CD14-positive monocyte (primary cell): Measurements from ENCODE around the gene SLC28A1. TPM values are rescaled to one million over a fixed set of nuclear protein-coding genes. Genes with fewer than 3 reads are reported as not detected.

ENCODE experiments used
- DNase-seq, 3 donors: peaks; one replicate each; pipeline ENCODE4 v3.0.0-alpha.2; 2011 to 2022
- H2AFZ ChIP-seq: 2 replicates; pipeline ENCODE4 v1.6.0; 2012; ENCODE audit warnings: mild to moderate bottlenecking, low read depth, low read length, inconsistent platforms; ENCODE audit not compliant: insufficient read depth, poor library complexity, severe bottlenecking
- H3K27ac ChIP-seq, 2 donors: 1 replicate in 1 of 2; 2 replicates in 1 of 2; pipeline ENCODE4 v1.5.1; 2012 to 2013; ENCODE audit warnings: low read length in 2 of 2, control low read depth in 1 of 2, inconsistent platforms in 1 of 2, low read depth in 1 of 2, mild to moderate bottlenecking in 1 of 2
- H3K27me3 ChIP-seq, 2 donors: one replicate each; pipeline versions ENCODE4 v1.6.0 to v1.6.1; 2011 to 2013; ENCODE audit warnings: low read length in 2 of 2; ENCODE audit not compliant: control insufficient read depth in 2 of 2, insufficient read depth in 2 of 2
- H3K36me3 ChIP-seq, 2 donors: replicated peaks in 1 of 2; 1 replicate in 1 of 2; 2 replicates in 1 of 2; pipeline versions ENCODE4 v1.5.1 to v1.6.1; 2012 to 2013; ENCODE audit warnings: low read length in 2 of 2, control low read depth in 1 of 2, inconsistent platforms in 1 of 2, mild to moderate bottlenecking in 1 of 2; ENCODE audit not compliant: insufficient read depth in 2 of 2, control insufficient read depth in 1 of 2
- H3K4me1 ChIP-seq, 2 donors: 1 replicate in 1 of 2; 2 replicates in 1 of 2; pipeline versions ENCODE4 v1.5.1 to v1.6.1; 2012 to 2013; ENCODE audit warnings: low read length in 2 of 2, control low read depth in 1 of 2, inconsistent platforms in 1 of 2, mild to moderate bottlenecking in 1 of 2, moderate library complexity in 1 of 2; ENCODE audit not compliant: insufficient read depth in 2 of 2, control insufficient read depth in 1 of 2
- H3K4me2 ChIP-seq: replicated peaks from 2 replicates; pipeline ENCODE3; 2012; ENCODE audit warnings: low read length, moderate library complexity, mild to moderate bottlenecking; ENCODE audit not compliant: poor library complexity, severe bottlenecking; ENCODE audit errors: extremely low read depth
- H3K4me3 ChIP-seq, 3 experiments: fragments of 200-600 bp in 1 of 3; sonication (generic) in 1 of 3; replicated peaks in 1 of 3; 1 replicate in 2 of 3; 2 replicates in 1 of 3; pipeline ENCODE4 v1.5.1; 2011 to 2013; ENCODE audit warnings: low read length in 3 of 3, mild to moderate bottlenecking in 3 of 3, control low read depth in 2 of 3, low read depth in 2 of 3, inconsistent platforms in 1 of 3, moderate library complexity in 1 of 3
- H3K79me2 ChIP-seq: 2 replicates; pipeline ENCODE4 v1.6.0; 2012; ENCODE audit warnings: mild to moderate bottlenecking, control low read depth, inconsistent platforms, low read length, moderate library complexity; ENCODE audit not compliant: insufficient read depth
- H3K9ac ChIP-seq: 2 replicates; pipeline ENCODE4 v1.6.0; 2017; ENCODE audit warnings: low read length, mild to moderate bottlenecking; ENCODE audit not compliant: insufficient read depth, poor library complexity, severe bottlenecking
- H3K9me3 ChIP-seq, 2 donors: replicated peaks in 1 of 2; 1 replicate in 1 of 2; 2 replicates in 1 of 2; pipeline versions ENCODE4 v1.5.1 to v1.6.1; 2012 to 2013; ENCODE audit warnings: low read length in 2 of 2, control low read depth in 1 of 2; ENCODE audit not compliant: control insufficient read depth in 1 of 2, insufficient read depth in 1 of 2
- H4K20me1 ChIP-seq: 2 replicates; pipeline ENCODE4 v1.6.0; 2012; ENCODE audit warnings: mild to moderate bottlenecking, low read length, control low read depth, moderate library complexity; ENCODE audit not compliant: insufficient read depth
- H3K27ac Mint-ChIP-seq, 7 donors: one replicate each; pipeline ENCODE4 v1.8.0; 2020; ENCODE audit warnings: mild to moderate bottlenecking in 7 of 7, mixed read lengths in 7 of 7, moderate library complexity in 6 of 7, inconsistent platforms in 2 of 7
- H3K27me3 Mint-ChIP-seq, 3 donors: one replicate each; pipeline ENCODE4 v1.8.0; 2021 to 2022; ENCODE audit warnings: low read depth in 3 of 3, mild to moderate bottlenecking in 3 of 3, mixed read lengths in 3 of 3, moderate library complexity in 3 of 3, inconsistent platforms in 1 of 3
- H3K36me3 Mint-ChIP-seq, 2 donors: one replicate each; pipeline ENCODE4 v1.8.0; 2020; ENCODE audit warnings: mixed read lengths in 2 of 2, inconsistent platforms in 1 of 2, mild to moderate bottlenecking in 1 of 2
- H3K4me1 Mint-ChIP-seq: one replicate; pipeline ENCODE4 v1.8.0; 2020; ENCODE audit warnings: mild to moderate bottlenecking, mixed read lengths
- H3K4me3 Mint-ChIP-seq, 2 donors: one replicate each; pipeline ENCODE4 v1.8.0; 2020; ENCODE audit warnings: mild to moderate bottlenecking in 2 of 2, mixed read lengths in 2 of 2, moderate library complexity in 1 of 2
- H3K9me3 Mint-ChIP-seq, 7 donors: one replicate each; pipeline ENCODE4 v1.8.0; 2020 to 2022; ENCODE audit warnings: mixed read lengths in 7 of 7, mild to moderate bottlenecking in 6 of 7, moderate library complexity in 6 of 7, inconsistent platforms in 2 of 7
- WGBS: methylation state at CpG from one replicate; pipeline ENCODE4 v1.1.5; 2013; ENCODE audit warnings: missing lambda C conversion rate; ENCODE audit not compliant: insufficient coverage; 5-methylcytosine and 5-hydroxymethylcytosine counted together
- intact Hi-C, 2 donors: fragments of 100-400 bp; cut with micrococcal nuclease; formaldehyde crosslinking; loops; one replicate each; pipeline versions ENCODE4 v1.15.0 to v1.15.1; 2023
- polyA plus RNA-seq, 3 donors: library from polyadenylated mRNA; depleted of rRNA in 1 of 3; unstranded in 2 of 3; stranded (reverse) in 1 of 3; fragments of 300-500 nt in 2 of 3; fragments of >200 nt in 1 of 3; fragmentation: Illumina TruSeq in 2 of 3; gene quantifications; 1 replicate in 2 of 3; 2 replicates in 1 of 3; pipeline ENCODE4 v1.2.3, GENCODE V29; 2012 to 2021
- TF ChIP-seq, protein P1 (sequence below): fragments of 200-600 bp; IDR thresholded peaks from one replicate; pipeline ENCODE4 v1.8.0; 2022; ENCODE audit warnings: antibody characterized with exemption, mild to moderate bottlenecking

Gene SLC28A1
- polyA plus RNA-seq, 3 donors, result not detected

GRCh38 chr15:84881520-84881830 lies 3.0 kb upstream of the SLC28A1 start:
- H3K36me3 ChIP-seq, result no peaks in the 10 kb centered on the region
- no peak overlapping the region for H3K4me2 ChIP-seq
- no peaks in the 10 kb centered on the region for H3K9me3 ChIP-seq
- H3K27ac ChIP-seq, result no peak overlapping the region
- Mint-ChIP-seq H3K4me3 (no peak overlapping the region), H3K36me3 (no peaks in the 10 kb centered on the region), H3K27me3 (peaks cover 0 to 3% (median 2%) of the 10 kb centered on the region in 3 donors), H3K9me3 (no peaks in the 10 kb centered on the region), H3K4me1 (peaks cover 6% of the 10 kb centered on the region), H3K27ac (no peak overlapping the region)
- no peaks in the 10 kb centered on the region for H3K79me2 ChIP-seq
- DNase-seq, result no peak
- no peaks in the 10 kb centered on the region for H3K27me3 ChIP-seq
- H3K4me1 ChIP-seq, result no peaks in the 10 kb centered on the region
- H4K20me1 ChIP-seq, result no peaks in the 10 kb centered on the region
- no peak overlapping the region for H3K4me3 ChIP-seq
- no peak overlapping the region for H3K9ac ChIP-seq
- no peak overlapping the region for H2AFZ ChIP-seq
- intact Hi-C loops, result no loop called here
- TF ChIP-seq, protein P1, sequence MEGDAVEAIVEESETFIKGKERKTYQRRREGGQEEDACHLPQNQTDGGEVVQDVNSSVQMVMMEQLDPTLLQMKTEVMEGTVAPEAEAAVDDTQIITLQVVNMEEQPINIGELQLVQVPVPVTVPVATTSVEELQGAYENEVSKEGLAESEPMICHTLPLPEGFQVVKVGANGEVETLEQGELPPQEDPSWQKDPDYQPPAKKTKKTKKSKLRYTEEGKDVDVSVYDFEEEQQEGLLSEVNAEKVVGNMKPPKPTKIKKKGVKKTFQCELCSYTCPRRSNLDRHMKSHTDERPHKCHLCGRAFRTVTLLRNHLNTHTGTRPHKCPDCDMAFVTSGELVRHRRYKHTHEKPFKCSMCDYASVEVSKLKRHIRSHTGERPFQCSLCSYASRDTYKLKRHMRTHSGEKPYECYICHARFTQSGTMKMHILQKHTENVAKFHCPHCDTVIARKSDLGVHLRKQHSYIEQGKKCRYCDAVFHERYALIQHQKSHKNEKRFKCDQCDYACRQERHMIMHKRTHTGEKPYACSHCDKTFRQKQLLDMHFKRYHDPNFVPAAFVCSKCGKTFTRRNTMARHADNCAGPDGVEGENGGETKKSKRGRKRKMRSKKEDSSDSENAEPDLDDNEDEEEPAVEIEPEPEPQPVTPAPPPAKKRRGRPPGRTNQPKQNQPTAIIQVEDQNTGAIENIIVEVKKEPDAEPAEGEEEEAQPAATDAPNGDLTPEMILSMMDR, result no peak
- 90% methylated on average over 5 of the region's 7 CpGs for WGBS

- no peaks in the 10 kb centered on the region for H3K9me3 ChIP-seq
- intact Hi-C loops, result no loop called here
- no peaks in the 10 kb centered on the region for H3K79me2 ChIP-seq
- H3K36me3 ChIP-seq, result no peaks in the 10 kb centered on the region
- H4K20me1 ChIP-seq, result no peaks in the 10 kb centered on the region
- Mint-ChIP-seq H3K27me3 (peaks cover 0 to 3% (median 2%) of the 10 kb centered on the region in 3 donors), H3K9me3 (no peaks in the 10 kb centered on the region), H3K27ac (no peak overlapping the region), H3K4me3 (no peak overlapping the region), H3K36me3 (no peaks in the 10 kb centered on the region), H3K4me1 (no peaks in the 10 kb centered on the region)
- WGBS, result 100% methylated on average over 1 of the region's 6 CpGs
- H3K27me3 ChIP-seq, result no peaks in the 10 kb centered on the region
- no peak overlapping the region for H3K4me3 ChIP-seq
- no peaks in the 10 kb centered on the region for H3K4me1 ChIP-seq
- no peak for DNase-seq
- H2AFZ ChIP-seq, result no peak overlapping the region
- no peak overlapping the region for H3K4me2 ChIP-seq
- H3K9ac ChIP-seq, result no peak overlapping the region
- TF ChIP-seq, protein P1, result no peak
- no peak overlapping the region for H3K27ac ChIP-seq
These were observed 996 bp upstream of the SLC28A1 start for GRCh38 chr15:84883466-84883865.
